NCI-H187 treated with DMSO at 0.1 percent for 48 hours (cell line): ENCODE data around the gene CPNE5.
"Not testable (repeated sequence)": the region's sequence is repeated elsewhere in the genome, so short reads cannot be mapped to it uniquely, and the experiment has no call there.

ENCODE experiments used
- DNase-seq: peaks from one replicate; lab custom pipeline; 2025; lab: John Stamatoyannopoulos, UW

Gene CPNE5

GRCh38 chr6:36814249-36814648 is 25.0 kb downstream of the CPNE5 start:
- no peak for DNase-seq

- DNase-seq: no peak
These were observed 25.7 kb downstream of the CPNE5 start for GRCh38 chr6:36813526-36813925.

DNA sequence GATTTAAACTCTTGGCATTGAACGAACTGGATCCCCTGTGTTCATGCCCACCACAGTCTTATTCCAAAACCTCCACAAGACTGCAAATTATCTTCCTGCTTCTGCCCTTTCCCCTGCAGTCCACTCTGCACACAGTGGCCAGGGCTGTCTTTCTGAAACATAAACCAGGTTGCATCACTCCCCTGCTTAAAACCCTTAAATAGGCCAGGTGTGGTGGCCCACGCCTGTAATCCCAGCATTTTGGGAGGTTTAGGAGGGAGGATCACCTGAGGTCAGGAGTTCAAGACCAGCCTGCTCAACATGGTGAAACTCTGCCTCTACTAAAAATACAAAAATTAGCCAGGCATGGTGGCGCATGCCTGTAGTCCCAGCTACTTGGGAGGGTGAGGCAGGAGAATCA is 26.2 kb downstream of the CPNE5 start:
- not testable (repeated sequence) for DNase-seq

DNA sequence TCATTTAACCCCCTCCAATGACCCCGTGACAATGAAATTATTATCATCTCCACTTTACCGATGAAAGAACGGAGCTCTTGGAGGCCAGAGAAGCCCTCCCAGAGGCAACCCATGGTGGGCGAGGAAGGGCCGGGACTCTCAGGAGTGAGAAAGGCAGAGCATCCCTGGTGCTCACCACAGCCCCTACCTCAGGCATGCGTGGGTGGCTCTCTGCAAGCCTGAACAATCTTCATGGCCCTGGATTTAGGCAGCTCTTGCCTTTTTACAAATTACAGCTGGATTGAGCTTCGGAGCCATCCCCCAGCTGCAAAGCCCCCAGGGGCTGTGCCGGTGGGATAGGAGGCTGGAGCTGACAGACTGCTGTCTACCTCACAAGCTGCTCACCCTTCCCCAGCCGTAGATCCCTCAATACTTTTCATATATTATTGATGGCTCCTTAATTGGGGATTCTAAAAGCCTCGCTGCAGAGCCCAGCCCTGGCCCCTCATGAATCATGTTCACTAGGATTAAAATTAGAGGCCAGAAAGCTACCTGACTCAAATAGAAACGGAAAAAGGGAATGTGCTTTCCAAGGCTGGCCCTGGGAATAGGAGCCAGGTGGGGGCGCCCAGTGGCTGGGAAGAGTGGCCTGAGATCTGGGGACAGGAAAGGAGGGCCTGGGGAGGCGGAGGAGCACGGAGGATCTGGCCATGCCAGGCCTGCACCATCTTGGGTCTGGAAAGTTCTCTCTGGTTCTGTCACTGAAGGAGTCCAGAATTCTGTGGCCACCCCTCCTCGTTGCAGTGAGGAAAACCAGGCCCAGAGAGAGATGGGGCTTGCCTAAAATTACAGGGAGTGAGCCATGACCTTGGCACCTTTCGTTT is 29.1 kb downstream of the CPNE5 start:
- no peak for DNase-seq

- no peak for DNase-seq
These were observed 30.1 kb downstream of the CPNE5 start for GRCh38 chr6:36809156-36809555.

GRCh38 chr6:36808634-36809033 is 30.6 kb downstream of the CPNE5 start:
- no peak for DNase-seq

DNA sequence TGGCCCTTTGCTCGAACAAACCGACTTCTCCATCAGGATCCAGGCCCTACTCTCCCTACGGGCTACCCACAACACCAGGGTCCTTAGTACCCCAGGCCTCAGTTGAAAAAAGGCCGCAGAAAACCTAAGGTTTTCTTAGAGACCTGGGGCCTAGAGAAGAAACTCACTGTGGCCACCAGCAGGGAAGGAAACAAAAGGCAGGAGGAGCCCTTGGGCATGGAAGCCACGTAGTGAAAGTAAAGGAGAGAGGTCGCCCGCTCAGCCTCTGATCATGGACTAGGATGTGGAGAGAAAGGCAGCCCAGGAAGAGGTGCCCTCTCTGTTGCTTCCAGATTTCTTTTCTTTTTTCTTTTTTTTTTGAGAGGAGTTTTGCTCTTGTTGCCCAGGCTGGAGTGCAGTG is 31.5 kb downstream of the CPNE5 start:
- DNase-seq: no peak

DNA sequence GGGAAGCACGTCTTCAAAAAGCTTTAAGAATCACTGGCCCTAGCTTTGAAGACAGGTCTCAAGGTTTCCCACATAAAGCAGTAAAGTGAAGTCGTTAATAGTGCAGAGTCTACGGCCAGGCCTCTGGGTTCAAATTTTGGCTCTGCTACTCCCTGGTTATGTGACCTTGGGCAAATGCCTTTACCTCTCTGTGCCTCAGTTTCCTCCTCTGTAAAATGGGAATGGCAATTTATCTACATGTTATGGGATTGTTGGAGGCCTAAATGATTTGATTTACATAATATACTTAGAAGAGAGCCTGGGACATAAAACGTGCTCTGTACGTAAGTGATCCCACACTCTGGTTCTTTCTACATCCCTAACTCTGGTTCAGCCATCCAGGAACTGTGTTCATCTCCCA is 32.1 kb downstream of the CPNE5 start:
- no peak for DNase-seq

DNA sequence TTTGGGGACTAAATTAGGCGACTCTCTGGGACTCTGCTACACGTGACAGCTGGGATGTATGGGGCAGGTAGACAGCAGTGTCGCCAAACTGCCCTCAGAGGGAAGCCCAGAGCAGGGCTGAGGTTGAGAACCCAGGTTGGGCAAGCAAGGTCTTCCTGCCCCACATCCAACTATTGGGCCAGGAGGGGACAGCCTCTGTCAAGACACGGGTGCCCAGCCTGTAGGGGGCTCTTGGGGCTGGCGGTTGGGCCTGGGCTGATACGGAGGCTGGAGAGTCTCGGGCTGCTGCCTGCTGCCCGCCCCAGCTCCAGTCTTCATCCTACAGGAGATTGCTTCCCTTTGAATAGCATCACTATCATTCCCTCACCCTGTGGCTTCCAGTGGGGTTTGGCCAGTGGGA is 33.3 kb downstream of the CPNE5 start:
- DNase-seq: no peak

DNA sequence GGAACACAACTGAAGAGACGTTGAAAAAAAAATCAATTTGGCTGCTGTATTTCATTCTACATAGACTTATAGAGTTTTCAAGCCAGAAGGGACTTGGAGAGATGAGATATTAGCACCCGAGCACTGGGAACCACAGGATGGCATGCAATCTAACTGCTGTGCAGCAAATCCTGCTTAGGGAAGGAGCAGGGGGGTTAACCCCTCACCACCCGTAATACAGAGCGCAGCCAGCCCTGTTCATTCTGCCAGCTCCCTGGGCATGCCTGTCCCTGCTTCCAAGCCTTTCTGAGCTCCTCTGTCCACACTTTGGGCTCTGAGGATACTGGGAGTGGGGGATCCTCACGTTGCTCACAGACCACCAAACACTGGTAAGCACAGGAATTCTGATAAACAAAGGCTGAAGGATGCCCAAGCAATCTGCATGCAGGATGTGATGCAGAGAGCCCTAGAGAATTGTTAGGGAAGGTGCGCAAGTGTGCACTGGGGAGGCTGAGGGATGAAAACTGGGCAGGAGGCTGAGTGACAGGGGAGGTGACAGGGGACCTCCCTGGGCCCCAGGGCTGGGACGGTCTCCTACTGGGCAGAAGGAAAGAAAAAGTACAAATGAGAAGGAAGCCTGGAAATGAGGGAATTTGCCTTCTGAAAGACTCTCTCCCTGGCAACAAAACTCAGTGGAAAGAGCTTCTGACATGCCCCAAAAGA is 34.0 kb downstream of the CPNE5 start:
- DNase-seq: no peak

DNA sequence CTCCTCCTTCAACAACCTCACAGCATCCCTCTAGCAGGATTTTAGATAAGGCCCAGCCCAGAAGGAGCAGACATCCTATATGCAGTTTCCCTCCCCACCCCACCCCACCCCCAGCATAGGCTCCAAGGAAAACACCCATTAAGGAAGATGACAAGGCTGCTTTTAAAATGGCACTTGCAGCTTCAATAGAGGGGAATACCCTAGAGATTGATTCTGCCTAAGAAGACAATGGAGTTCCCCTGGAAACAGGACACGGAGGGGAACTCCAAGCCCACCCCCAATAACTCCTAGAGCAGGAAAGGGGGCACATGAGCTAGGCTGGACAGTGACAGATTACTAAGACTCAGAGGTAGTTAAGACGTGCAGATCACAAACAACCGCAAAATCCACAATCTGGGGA is 34.7 kb downstream of the CPNE5 start:
- DNase-seq: no peak

DNA sequence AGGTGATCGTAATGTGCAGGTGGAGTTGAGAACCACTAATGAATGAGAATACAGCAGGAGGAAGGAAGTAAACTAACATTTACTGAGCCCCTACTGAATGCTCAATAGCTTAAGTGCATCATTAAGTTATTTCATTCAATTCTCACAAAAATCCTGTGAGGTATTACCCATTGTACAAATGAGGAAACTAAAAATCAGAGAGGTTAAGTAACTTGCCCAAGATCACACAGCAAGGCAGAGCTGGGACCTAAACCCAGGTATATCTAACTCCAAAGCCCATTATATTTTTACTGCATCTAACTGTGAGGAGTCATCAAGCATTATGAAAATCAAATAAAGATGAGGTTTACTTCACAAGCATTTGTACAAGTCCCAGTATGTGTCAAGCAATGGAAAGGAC is 35.3 kb downstream of the CPNE5 start:
- DNase-seq: no peak

GRCh38 chr6:36803482-36803881 is 35.8 kb downstream of the CPNE5 start:
- no peak for DNase-seq

GRCh38 chr6:36800223-36801076 is 38.8 kb downstream of the CPNE5 start:
- DNase-seq: no peak

DNA sequence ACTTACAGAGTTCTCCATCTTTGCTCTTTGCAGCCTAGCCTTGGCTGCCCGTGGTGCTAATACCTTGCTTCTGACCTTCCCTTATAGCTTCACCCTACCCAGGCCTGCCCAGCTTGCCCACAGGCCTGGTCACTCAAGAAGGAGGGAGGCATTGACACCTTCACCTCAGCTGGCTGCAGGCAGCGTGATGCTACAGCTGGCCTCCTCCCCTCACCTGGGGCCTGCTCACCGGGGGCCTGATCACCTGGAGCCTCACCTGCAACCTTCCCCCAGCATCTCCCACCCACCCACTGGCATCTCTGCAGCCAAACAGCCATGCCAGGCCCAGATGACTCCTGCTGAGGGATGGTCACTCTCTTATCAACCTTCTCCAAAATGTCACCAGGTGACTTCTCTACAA is 40.4 kb downstream of the CPNE5 start:
- no peak for DNase-seq

DNA sequence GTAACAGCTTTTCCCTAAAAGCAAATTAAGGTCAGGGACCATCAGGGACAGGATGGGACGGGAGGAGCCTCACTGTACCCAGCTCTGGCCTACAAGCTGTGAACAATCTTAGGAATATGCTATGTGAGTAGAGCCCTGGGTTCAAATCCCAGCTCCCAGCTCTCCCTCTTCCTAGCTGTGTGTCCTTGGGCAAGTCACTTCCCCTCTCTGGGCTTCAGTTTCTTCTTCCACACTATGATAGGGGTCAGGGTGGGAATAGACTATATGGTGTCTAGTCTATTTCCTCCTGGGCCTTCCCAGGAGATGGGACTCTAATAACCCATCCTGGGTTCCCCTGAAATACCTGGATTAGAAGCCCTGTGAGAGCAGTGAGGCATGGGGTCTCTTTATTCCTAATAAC is 41.6 kb downstream of the CPNE5 start:
- no peak for DNase-seq

- DNase-seq: no peak
These were observed 42.2 kb downstream of the CPNE5 start for GRCh38 chr6:36797055-36797454.

- no peak for DNase-seq
These were observed 44.6 kb downstream of the CPNE5 start for GRCh38 chr6:36794713-36795065.

DNA sequence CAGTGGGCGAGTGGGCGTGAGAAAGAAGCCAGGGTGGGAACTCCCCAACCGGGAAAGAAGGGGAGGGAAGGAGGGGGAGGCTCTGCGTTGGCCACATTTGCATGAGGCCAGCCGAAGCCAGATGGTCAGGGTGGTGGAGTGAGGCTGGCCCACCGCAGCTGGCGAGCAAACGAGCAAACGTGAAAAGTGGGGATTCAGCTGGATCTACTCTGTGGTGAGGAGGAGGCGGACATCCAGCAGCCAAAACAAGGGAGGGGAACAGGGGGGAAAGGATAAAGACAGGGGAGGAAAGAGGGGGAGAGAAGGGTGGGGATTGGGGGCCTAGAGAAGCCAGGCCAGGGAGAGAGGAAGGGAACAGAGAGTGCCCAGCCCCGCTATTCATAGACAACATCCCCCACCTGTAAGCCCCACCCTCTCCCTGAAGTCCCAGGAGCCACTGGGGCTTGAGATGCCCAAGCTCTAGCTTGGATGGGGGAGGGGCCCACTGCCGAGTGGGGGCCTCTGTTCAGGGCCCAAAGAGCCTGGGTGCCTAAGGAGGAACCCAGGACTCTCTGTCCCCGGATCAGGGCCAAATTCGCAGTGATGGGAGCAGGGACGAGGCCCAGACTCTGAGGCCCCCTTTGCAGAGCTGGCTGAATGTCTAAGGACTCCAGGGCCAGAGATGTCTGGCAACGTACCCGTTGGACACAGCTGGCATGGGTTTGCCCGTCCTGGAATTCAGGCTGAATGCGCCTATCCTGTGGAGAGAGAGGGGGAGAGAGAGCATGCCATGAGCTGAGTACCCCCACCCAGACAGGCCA is 45.1 kb downstream of the CPNE5 start:
- no peak for DNase-seq

GRCh38 chr6:36793296-36793912 is 45.8 kb downstream of the CPNE5 start:
- DNase-seq: no peak

DNA sequence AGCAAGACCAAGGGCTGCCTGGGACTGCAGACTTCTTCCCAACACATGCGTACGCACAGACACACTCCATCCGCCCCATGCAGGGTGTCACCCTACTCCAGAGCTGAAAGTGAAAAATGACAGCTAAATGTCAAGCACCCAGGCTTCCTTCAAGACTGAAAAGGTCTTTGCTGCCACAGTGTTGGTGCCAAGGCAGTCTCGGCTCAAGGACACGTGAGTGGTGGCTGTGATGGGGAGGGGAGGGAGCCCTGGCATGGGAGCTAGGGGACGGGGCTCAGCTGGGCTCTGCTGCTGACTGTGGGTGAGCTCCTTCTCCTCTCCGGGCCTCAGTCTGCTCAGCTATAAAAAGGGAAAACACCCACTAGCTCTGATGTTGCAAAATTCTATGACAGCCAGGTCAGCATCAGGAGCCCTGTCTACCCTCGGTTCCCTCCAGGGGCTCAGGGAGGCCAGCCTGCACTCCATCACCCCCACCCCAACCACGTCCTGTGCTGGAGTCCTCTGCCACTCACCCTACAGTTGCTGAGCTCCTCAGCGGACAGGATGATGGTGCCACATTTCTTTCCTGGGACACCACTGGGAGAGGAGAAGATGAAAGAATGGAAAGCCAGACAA is 47.6 kb downstream of the CPNE5 start:
- DNase-seq: no peak
